ENCODE data around the gene GBA2.

GRCh38 chr9:35718721-35719511 lies 30.1 kb downstream of the GBA2 start:
- TF ChIP-seq, protein P1, sequence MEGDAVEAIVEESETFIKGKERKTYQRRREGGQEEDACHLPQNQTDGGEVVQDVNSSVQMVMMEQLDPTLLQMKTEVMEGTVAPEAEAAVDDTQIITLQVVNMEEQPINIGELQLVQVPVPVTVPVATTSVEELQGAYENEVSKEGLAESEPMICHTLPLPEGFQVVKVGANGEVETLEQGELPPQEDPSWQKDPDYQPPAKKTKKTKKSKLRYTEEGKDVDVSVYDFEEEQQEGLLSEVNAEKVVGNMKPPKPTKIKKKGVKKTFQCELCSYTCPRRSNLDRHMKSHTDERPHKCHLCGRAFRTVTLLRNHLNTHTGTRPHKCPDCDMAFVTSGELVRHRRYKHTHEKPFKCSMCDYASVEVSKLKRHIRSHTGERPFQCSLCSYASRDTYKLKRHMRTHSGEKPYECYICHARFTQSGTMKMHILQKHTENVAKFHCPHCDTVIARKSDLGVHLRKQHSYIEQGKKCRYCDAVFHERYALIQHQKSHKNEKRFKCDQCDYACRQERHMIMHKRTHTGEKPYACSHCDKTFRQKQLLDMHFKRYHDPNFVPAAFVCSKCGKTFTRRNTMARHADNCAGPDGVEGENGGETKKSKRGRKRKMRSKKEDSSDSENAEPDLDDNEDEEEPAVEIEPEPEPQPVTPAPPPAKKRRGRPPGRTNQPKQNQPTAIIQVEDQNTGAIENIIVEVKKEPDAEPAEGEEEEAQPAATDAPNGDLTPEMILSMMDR (IDR thresholded peaks at IDR 0.05) = no peak
- TF ChIP-seq POLR2A (IDR thresholded peaks at IDR 0.05) = no peak

Measured in thyroid gland (tissue), 4 donors.